ENCODE results near the gene RMRP. TPM values are rescaled to one million over a fixed set of nuclear protein-coding genes. Genes with fewer than 3 reads are reported as not detected.
A peak's percentile ranks its signal among the peaks of the same experiment; 100 is the strongest.

Gene RMRP
- total and polyA plus RNA-seq, 2 experiments from 2014 or later = 15.3 to 8,626 TPM

- peaks cover 4% of the 10 kb centered on the region; the same call in 1 of the 2 replicates for H3K27me3 ChIP-seq (ENCODE audit: insufficient read depth)
- peaks cover 10% of the 10 kb centered on the region for H3K4me1 ChIP-seq (ENCODE audit: insufficient read depth)
- H3K79me2 ChIP-seq (replicated peaks; ENCODE audit: insufficient read depth) = no peaks in the 10 kb centered on the region
- Mint-ChIP-seq H3K36me3 (ENCODE audit: low read depth) (peaks cover 30% of the 10 kb centered on the region), H3K27me3 (ENCODE audit: insufficient read depth, low read depth, poor library complexity) (peaks cover 27% of the 10 kb centered on the region), H3K9me3 (peaks cover 3% of the 10 kb centered on the region; the same call in 2 of the 3 replicates), H3K4me3 (peak overlapping the region; percentile 77), H3K4me1 (peaks cover 34% of the 10 kb centered on the region), H3K27ac (no peak overlapping the region)
- H3K4me2 ChIP-seq = peak overlapping the region; percentile 78; the same call in 1 of the 2 replicates
- H3K4me3 ChIP-seq = peak overlapping the region; percentile 59; the same call in 1 of the 2 replicates
- no peaks in the 10 kb centered on the region for H3K36me3 ChIP-seq (ENCODE audit: insufficient read depth)
- ATAC-seq (no peak), DNase-seq (ENCODE audit: low spot score) (no peak)
- peaks cover 16% of the 10 kb centered on the region; the same call in 1 of the 2 replicates for H3F3A ChIP-seq (replicated peaks; ENCODE audit: low read depth)
- no peaks in the 10 kb centered on the region for H3K9me2 ChIP-seq (ENCODE audit: insufficient read depth)
- no peak overlapping the region for H3K27ac ChIP-seq (ENCODE audit: low read depth)
- peak overlapping the region; percentile 90; the same call in 1 of the 2 replicates for H2AFZ ChIP-seq
- TF ChIP-seq CTCF (conservative IDR thresholded peaks at IDR 0.05; ENCODE audit: low read depth in 2 of 2) (no peak), ZNF114 (CRISPR knock-in tag; IDR thresholded peaks at IDR 0.05) (no peak), NANOG (IDR thresholded peaks at IDR 0.05; ENCODE audit: borderline replicate concordance) (no peak), STAT1 (IDR thresholded peaks at IDR 0.05; ENCODE audit: unreplicated experiment) (no peak), EZH2 (IDR thresholded peaks at IDR 0.05; ENCODE audit: low read depth, unreplicated experiment) (no peak), POLR2AphosphoS5 (IDR thresholded peaks at IDR 0.05; ENCODE audit: low read depth) (no peak), ZNF331 (CRISPR knock-in tag; IDR thresholded peaks at IDR 0.05; ENCODE audit: low read depth) (no peak), ZNF462 (CRISPR knock-in tag; IDR thresholded peaks at IDR 0.05) (no peak)
- no peaks in the 10 kb centered on the region; the same call in none of the 2 replicates for H4K20me1 ChIP-seq (replicated peaks; ENCODE audit: insufficient read depth)
Measured at GRCh38 chr9:35656348-35656747, 1.5 kb downstream of the RMRP start.
